K562 (cell line): ENCODE data around the gene ACSF3. TPM values are rescaled to one million over a fixed set of nuclear protein-coding genes. Genes with fewer than 3 reads are reported as not detected.

Experiments used
- ATAC-seq: fragments of 200-7000 bp; cut with Tn5 transposase; 3 replicates; pipeline ENCODE4 v1.9.1; 2020; ENCODE audit warnings: moderate library complexity
- BruUV-seq: library from RNA; stranded (reverse); fragments of 400-500 nt; replicated peaks from 2 replicates; lab custom pipeline; 2021; lab: Mats Ljungman, UMichigan
- CTCF ChIA-PET: fragments of 300-600 bp; formaldehyde crosslinking; extraction: SDS; loops from one replicate; lab custom pipeline; 2021; ENCODE audit warnings: low intra/inter-chr PET ratio; lab: Yijun Ruan, JAX
- POLR2A ChIA-PET: fragments of 300-600, 350-650 bp; sonication (Branson Sonifier 250); formaldehyde crosslinking; extraction: SDS; loops from one replicate; lab custom pipeline; 2021; ENCODE audit warnings: antibody characterized with exemption, inconsistent platforms; lab: Yijun Ruan, JAX
- DNase-seq, 4 experiments: peaks; one replicate each; pipeline versions ENCODE4 v3.0.0 to v3.0.0-alpha.2; 2011 to 2018; ENCODE audit warnings: low spot score in 3 of 4, mixed read lengths in 3 of 4; ENCODE audit errors: extremely low read depth in 1 of 4
- FAIRE-seq: peaks from 2 replicates; lab custom pipeline; 2011; peaks lifted over from hg19 to GRCh38; lab: Jason Lieb, UNC
- H2AFZ ChIP-seq: 2 replicates; pipeline ENCODE4 v1.6.0; 2011; ENCODE audit warnings: low read depth, low read length, control low read depth, inconsistent platforms
- H3K27ac ChIP-seq: fragments of 200-600 bp; 3 replicates; pipeline ENCODE4 v1.8.0; 2011; ENCODE audit warnings: low read depth, mild to moderate bottlenecking, control low read depth, inconsistent platforms, low read length, moderate library complexity, mixed read lengths; ENCODE audit errors: extremely low read depth
- H3K27me3 ChIP-seq, 2 experiments: fragments of 300-600 bp in 1 of 2; 2 replicates in 1 of 2; 3 replicates in 1 of 2; pipeline versions ENCODE4 v1.6.0 to v1.8.0; 2011; ENCODE audit warnings: inconsistent platforms in 2 of 2, low read length in 2 of 2, mild to moderate bottlenecking in 1 of 2, mixed read lengths in 1 of 2, moderate library complexity in 1 of 2; ENCODE audit not compliant: control insufficient read depth in 2 of 2, insufficient read depth in 2 of 2
- H3K36me3 ChIP-seq: fragments of 300-600 bp; 3 replicates; pipeline ENCODE4 v1.8.0; 2011; ENCODE audit warnings: mild to moderate bottlenecking, low read length, inconsistent platforms; ENCODE audit not compliant: control insufficient read depth, insufficient read depth
- H3K4me1 ChIP-seq, 2 experiments: fragments of 200-600 bp in 1 of 2; replicated peaks in 1 of 2; 2 replicates in 1 of 2; 3 replicates in 1 of 2; pipeline versions ENCODE4 v1.5.1 to v1.8.0; 2011; ENCODE audit warnings: inconsistent platforms in 2 of 2, low read length in 2 of 2, mild to moderate bottlenecking in 1 of 2, mixed read lengths in 1 of 2, moderate library complexity in 1 of 2; ENCODE audit not compliant: control insufficient read depth in 2 of 2, insufficient read depth in 2 of 2
- H3K4me2 ChIP-seq: 2 replicates; pipeline ENCODE4 v1.6.1; 2011; ENCODE audit warnings: low read length, control low read depth, inconsistent platforms, mixed read lengths; ENCODE audit not compliant: insufficient read depth
- H3K4me3 ChIP-seq: fragments of 200-600 bp; sonication (generic), shearing (Covaris generic); 2 replicates; pipeline ENCODE4 v1.5.1; 2016; ENCODE audit warnings: control low read depth, inconsistent platforms
- H3K79me2 ChIP-seq: fragments of 200-600 bp; 3 replicates; pipeline ENCODE4 v1.8.0; 2011; ENCODE audit warnings: low read length, inconsistent platforms; ENCODE audit not compliant: control insufficient read depth, insufficient read depth
- H3K9ac ChIP-seq, 2 experiments: 2 replicates each; pipeline versions ENCODE4 v1.6.0 to v1.6.1; 2011; ENCODE audit warnings: low read depth in 2 of 2, low read length in 2 of 2, control low read depth in 1 of 2, inconsistent platforms in 1 of 2, mild to moderate bottlenecking in 1 of 2, mixed read lengths in 1 of 2; ENCODE audit not compliant: insufficient read depth in 1 of 2
- H3K9me1 ChIP-seq: one replicate; pipeline ENCODE4 v1.6.0; 2011; ENCODE audit warnings: inconsistent platforms, mild to moderate bottlenecking, low read length, moderate library complexity; ENCODE audit not compliant: control insufficient read depth, insufficient read depth
- H3K9me3 ChIP-seq: replicated peaks from 2 replicates; pipeline ENCODE4 v1.5.1; 2011; ENCODE audit warnings: low read depth, low read length, inconsistent platforms; ENCODE audit not compliant: control insufficient read depth, insufficient read depth
- H4K20me1 ChIP-seq: replicated peaks from 2 replicates; pipeline ENCODE4 v1.6.1; 2011; ENCODE audit warnings: low read length, inconsistent platforms, mixed read lengths; ENCODE audit not compliant: control insufficient read depth, insufficient read depth
- BRD9 ChIP-seq: fragments of 450-650 bp; IDR thresholded peaks from 2 replicates; pipeline ENCODE4 v1.6.1; 2018; ENCODE audit warnings: low read depth; ENCODE audit not compliant: partially characterized antibody
- CTCF ChIP-seq, 3 experiments: IDR thresholded peaks in 2 of 3; conservative IDR thresholded peaks in 1 of 3; 2 replicates each; pipeline ENCODE4 v1.5.1; 2011 to 2012; ENCODE audit warnings: low read length in 3 of 3, mild to moderate bottlenecking in 3 of 3, control low read depth in 2 of 3, improper control_type of control experiment in 1 of 3, inconsistent platforms in 1 of 3, low read depth in 1 of 3, mixed read lengths in 1 of 3, moderate library complexity in 1 of 3; ENCODE audit not compliant: insufficient read depth in 2 of 3
- HSF4 ChIP-seq: fragments of 250-450 bp; sonication (Bioruptor Pico); IDR thresholded peaks from 2 replicates; pipeline ENCODE4 v2.1.2; 2022; ENCODE audit warnings: mild to moderate bottlenecking, moderate library complexity, borderline replicate concordance
- NFIC ChIP-seq: fragments of 450-650 bp; IDR thresholded peaks from 2 replicates; pipeline ENCODE4 v1.6.1; 2017; ENCODE audit warnings: mild to moderate bottlenecking, inconsistent platforms
- NR3C1 ChIP-seq: sonication (generic); formaldehyde crosslinking; IDR thresholded peaks from 2 replicates; pipeline ENCODE4 v1.8.1; 2022; ENCODE audit warnings: missing genetic modification reagents
- PHF8 ChIP-seq: fragments of 200-600 bp; sonication (generic); IDR thresholded peaks from 2 replicates; pipeline ENCODE4 v1.6.1; 2012; ENCODE audit warnings: mixed run types, mild to moderate bottlenecking, inconsistent platforms, low read length, moderate library complexity, borderline replicate concordance
- TAF1 ChIP-seq: IDR thresholded peaks from 2 replicates; pipeline ENCODE4 v1.6.1; 2011; ENCODE audit warnings: mild to moderate bottlenecking, low read length, moderate library complexity; ENCODE audit not compliant: insufficient read depth, control insufficient read depth, severe bottlenecking; ENCODE audit errors: extremely low read depth
- ZNF764 ChIP-seq: fragments of 250-450 bp; sonication (Bioruptor Pico); IDR thresholded peaks from 2 replicates; pipeline ENCODE4 v1.4.0; 2020; ENCODE audit warnings: low read depth, mild to moderate bottlenecking, moderate library complexity
- WGBS: fragments of 100-300 bp; shearing (Covaris generic); methylation state at CpG from one replicate; pipeline ENCODE4 v1.1.6; 2016; ENCODE audit warnings: low coverage, mixed read lengths; ENCODE audit not compliant: insufficient coverage; ENCODE audit errors: missing lambda C conversion rate; 5-methylcytosine and 5-hydroxymethylcytosine counted together
- in situ Hi-C: fragments of 300-500 bp; cut with MboI; formaldehyde crosslinking; loops from 4 replicates; pipeline ENCODE4 v1.15.0; 2018; ENCODE audit warnings: inconsistent platforms, mixed read lengths
- intact Hi-C: fragments of 100-400 bp; cut with micrococcal nuclease; formaldehyde crosslinking; loops from 2 replicates; pipeline ENCODE4 v1.14.2; 2022
- polyA plus RNA-seq, 8 experiments: library from polyadenylated mRNA; depleted of rRNA in 4 of 8; stranded (reverse) in 5 of 8; unstranded in 3 of 8; fragments of >200 nt; fragmentation: Nextera tagmentation in 2 of 8; fragmentation: Illumina TruSeq in 1 of 8; extraction: Ambion mirVana in 2 of 8; extraction: Trizol in 1 of 8; gene quantifications; 2 replicates each; pipeline versions ENCODE4 v1.2.1 to v1.2.3, GENCODE V29; 2011 to 2014; ENCODE audit warnings: inconsistent platforms in 1 of 8, missing spikeins in 1 of 8
- total RNA-seq, 7 experiments: library from RNA; depleted of rRNA in 6 of 7; stranded (reverse); fragments of >200 nt in 6 of 7; fragmentation: Illumina TruSeq in 2 of 7; extraction: Trizol in 2 of 7; gene quantifications; 2 replicates each; pipeline versions ENCODE4 v1.2.1 to v1.2.3, GENCODE V29; 2011 to 2021; ENCODE audit warnings: low replicate concordance in 1 of 7

Gene ACSF3
- total and polyA plus RNA-seq, 9 of the 15 experiments (the other 6 are each of a cell fraction or from before 2014, with no cell fraction given) = 0.77 to 32.8 (median 14.7) TPM

DNA sequence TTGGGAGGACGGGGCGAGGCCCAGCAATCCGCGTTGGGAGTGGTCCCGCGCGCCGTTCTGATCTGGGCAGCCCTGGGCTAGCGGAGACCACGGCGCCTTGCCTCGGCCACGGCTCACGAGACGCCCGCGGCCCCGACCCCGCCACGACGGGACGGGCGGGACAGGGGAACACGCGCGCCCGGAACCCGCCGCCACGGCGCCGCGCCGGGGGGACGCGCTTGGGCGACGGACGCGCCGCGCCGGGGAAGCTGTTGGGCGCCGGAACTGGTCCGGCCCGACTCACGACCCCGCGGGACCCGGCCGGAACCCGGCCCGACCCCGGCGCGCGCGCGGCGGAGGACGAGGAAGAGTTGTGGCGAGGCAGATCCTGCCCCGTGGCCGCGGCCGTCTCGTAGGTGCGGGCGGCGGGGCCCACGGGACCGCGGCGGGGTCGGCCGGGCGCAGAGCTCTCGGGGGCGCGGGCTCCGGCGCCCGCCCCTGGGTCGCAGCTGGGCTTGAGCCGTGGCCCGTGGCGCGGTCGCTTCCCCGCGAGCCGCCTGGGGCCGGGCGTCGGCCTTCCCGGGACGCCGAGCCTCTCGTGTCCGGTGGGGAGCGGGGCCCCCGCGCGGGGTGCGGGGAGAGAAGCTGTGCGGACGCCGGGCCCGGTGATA lies at the start of gene ACSF3 (continued):
- TF ChIP-seq HSF4 (CRISPR knock-in tag) (peak; percentile 67; the same call in 1 of the 2 replicates), NR3C1 (CRISPR knock-in tag) (no peak), ZNF764 (no peak), TAF1 (peak; percentile 88), BRD9 (no peak)

DNA sequence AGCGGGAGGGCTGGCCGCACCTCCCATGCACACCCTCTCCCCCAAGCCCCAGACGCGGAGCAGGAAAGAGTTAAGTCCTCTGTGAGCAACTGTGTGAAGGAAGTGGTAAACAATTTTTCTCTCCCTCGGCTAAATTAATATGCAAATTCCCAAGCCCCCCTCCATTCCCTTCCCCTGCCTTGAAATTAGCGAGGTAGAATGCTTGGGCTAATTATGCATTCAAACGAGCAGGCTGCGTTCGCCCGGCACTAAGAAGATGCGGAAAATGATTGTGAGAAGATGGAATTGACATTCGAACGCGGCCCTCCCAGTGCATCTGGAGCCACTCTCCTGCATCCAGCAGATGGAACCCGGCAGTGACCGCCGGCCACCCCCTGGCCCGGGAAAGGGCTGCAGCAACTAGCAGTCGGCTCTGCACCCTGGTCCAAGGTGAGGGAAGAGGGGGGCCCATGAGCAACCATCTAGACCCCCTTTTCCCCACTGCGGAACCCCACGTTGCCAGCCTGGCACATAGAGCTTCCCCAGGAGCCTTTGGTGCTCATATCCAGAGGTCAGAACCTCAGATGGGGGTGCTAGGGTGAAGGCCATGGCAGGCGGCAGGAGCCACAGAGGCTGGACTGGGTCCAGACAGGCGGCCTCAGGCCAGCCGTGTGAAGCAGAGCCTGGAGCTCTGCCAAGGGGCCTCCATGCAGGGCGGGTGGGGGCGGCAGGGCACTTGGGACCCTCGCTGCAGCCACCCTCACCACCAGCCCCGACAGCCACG lies 49.1 kb upstream of the ACSF3 start:
- Histone ChIP-seq H3K9me1 (no peaks in the 10 kb centered on the region), H3K36me3 (no peaks in the 10 kb centered on the region), H3K4me3 (no peak overlapping the region), H4K20me1 (peaks cover 33% of the 10 kb centered on the region), H3K27ac (no peak overlapping the region), H3K4me1 (peaks cover 0 to 66% of the 10 kb centered on the region in 2 experiments; a peak in 2 of 5 replicates), H3K4me2 (no peak overlapping the region), H3K79me2 (no peaks in the 10 kb centered on the region), H2AFZ (no peak overlapping the region), H3K27me3 (peaks cover 42 to 95% of the 10 kb centered on the region in 2 experiments), H3K9ac (no peak overlapping the region), H3K9me3 (no peaks in the 10 kb centered on the region)
- in situ Hi-C loops = loop anchor here (5.0 kb wide), 1 partner anchor 42 kb away; no protein-coding TSS in a partner anchor
- TF ChIP-seq NFIC (peak; percentile 44), PHF8 (no peak), CTCF (IDR thresholded peaks at IDR 0.05 in 2 of 3, conservative IDR thresholded peaks at IDR 0.05 in 1 of 3; ENCODE audit: insufficient read depth in 2 of 3, low read depth in 1 of 3, low read length in 3 of 3) (peak in 1 of 3 experiments; percentile 24; a peak in 1 of 6 replicates)
- no TSS peak for BruUV-seq
- CTCF ChIA-PET = no interaction called here
- POLR2A ChIA-PET = interaction anchor here (1.6 kb wide), 1 partner anchor 24 kb away, joined by 10 read pairs; no protein-coding TSS in a partner anchor
- ATAC-seq = no peak
- FAIRE-seq = no peak
- intact Hi-C loops = loop anchor here (5.0 kb wide), 1 partner anchor 42 kb away; no protein-coding TSS in a partner anchor
- DNase-seq = no peak
- WGBS = 6% methylated on average over 27 of the region's 29 CpGs
